HepG2 (cell line): Measurements from ENCODE around the gene KDM5A. TPM values are rescaled to one million over a fixed set of nuclear protein-coding genes. Genes with fewer than 3 reads are reported as not detected.

Source experiments
- ARNT ChIP-seq: fragments of 450-650 bp; IDR thresholded peaks from 2 replicates; pipeline ENCODE4 v1.6.1; 2017
- ARNTL ChIP-seq: sonication (generic); formaldehyde crosslinking; IDR thresholded peaks from 2 replicates; pipeline ENCODE4 v1.4.0; 2020; ENCODE audit warnings: mild to moderate bottlenecking, missing genetic modification reagents
- ATRX ChIP-seq: sonication (generic); formaldehyde crosslinking; IDR thresholded peaks from 2 replicates; pipeline ENCODE4 v1.4.0; 2020; ENCODE audit warnings: missing genetic modification reagents, borderline replicate concordance
- CENPT ChIP-seq: sonication (generic); formaldehyde crosslinking; IDR thresholded peaks from 2 replicates; pipeline ENCODE4 v1.8.0; 2022; ENCODE audit warnings: low read depth, mild to moderate bottlenecking, moderate library complexity, missing genetic modification reagents
- HOXA3 ChIP-seq: sonication (generic); formaldehyde crosslinking; IDR thresholded peaks from 2 replicates; pipeline ENCODE4 v1.5.0; 2020; ENCODE audit warnings: missing genetic modification reagents
- HOXA7 ChIP-seq: sonication (generic); formaldehyde crosslinking; IDR thresholded peaks from 2 replicates; pipeline ENCODE4 v1.8.1; 2022; ENCODE audit warnings: mild to moderate bottlenecking, missing genetic modification reagents, moderate library complexity
- KLF15 ChIP-seq: sonication (generic); formaldehyde crosslinking; IDR thresholded peaks from 2 replicates; pipeline ENCODE4 v1.8.1; 2023; ENCODE audit warnings: borderline replicate concordance, mild to moderate bottlenecking, inconsistent platforms, missing genetic modification reagents, mixed read lengths
- MAZ ChIP-seq, 2 experiments: sonication (generic) in 1 of 2; formaldehyde crosslinking in 1 of 2; IDR thresholded peaks; 2 replicates each; pipeline versions ENCODE4 v1.5.0 to v1.6.1; 2012 to 2020; ENCODE audit warnings: low read depth in 2 of 2, mild to moderate bottlenecking in 2 of 2, borderline replicate concordance in 1 of 2, improper control_type of control experiment in 1 of 2, low read length in 1 of 2, missing genetic modification reagents in 1 of 2, moderate library complexity in 1 of 2
- MED13 ChIP-seq: sonication (generic); formaldehyde crosslinking; IDR thresholded peaks from 2 replicates; pipeline ENCODE4 v1.5.0; 2020; ENCODE audit warnings: missing genetic modification reagents
- MIER3 ChIP-seq: IDR thresholded peaks from 2 replicates; pipeline ENCODE4 v1.6.1; 2016; ENCODE audit warnings: missing compliant biosample characterization, borderline replicate concordance
- NBN ChIP-seq: fragments of 450-650 bp; conservative IDR thresholded peaks from 2 replicates; pipeline ENCODE4 v1.6.1; 2017
- NCOA1 ChIP-seq: sonication (generic); formaldehyde crosslinking; IDR thresholded peaks from 2 replicates; pipeline ENCODE4 v1.9.0; 2021; ENCODE audit warnings: missing genetic modification reagents
- NFATC3 ChIP-seq: sonication (generic); formaldehyde crosslinking; IDR thresholded peaks from 2 replicates; pipeline ENCODE4 v1.5.1; 2020; ENCODE audit warnings: mild to moderate bottlenecking, missing genetic modification reagents
- NFE2 ChIP-seq: sonication (generic); formaldehyde crosslinking; IDR thresholded peaks from 2 replicates; pipeline ENCODE4 v1.4.0; 2020; ENCODE audit warnings: missing genetic modification reagents
- RARG ChIP-seq: sonication (generic); formaldehyde crosslinking; IDR thresholded peaks from 2 replicates; pipeline ENCODE4 v1.4.0; 2020; ENCODE audit warnings: low read depth, mild to moderate bottlenecking, missing genetic modification reagents
- ZMAT3 ChIP-seq: sonication (generic); formaldehyde crosslinking; conservative IDR thresholded peaks from 2 replicates; pipeline ENCODE4 v1.7.0; 2021; ENCODE audit warnings: missing genetic modification reagents
- ZNF292 ChIP-seq: sonication (generic); formaldehyde crosslinking; IDR thresholded peaks from 2 replicates; pipeline ENCODE4 v1.8.1; 2022; ENCODE audit warnings: mild to moderate bottlenecking, low read depth, missing genetic modification reagents, borderline replicate concordance
- polyA plus RNA-seq, 8 experiments: library from polyadenylated mRNA; depleted of rRNA in 3 of 8; stranded (reverse) in 7 of 8; unstranded in 1 of 8; fragments of >200 nt; fragmentation: Illumina TruSeq in 4 of 8; extraction: Trizol in 4 of 8; gene quantifications; 2 replicates each; pipeline versions ENCODE4 v1.2.1 to v1.2.3, GENCODE V29; 2011 to 2016; ENCODE audit warnings: low read depth in 4 of 8, missing spikeins in 1 of 8, mixed read lengths in 1 of 8; ENCODE audit not compliant: insufficient read depth in 1 of 8
- total RNA-seq, 5 experiments: library from RNA; depleted of rRNA; stranded (reverse); fragments of >200 nt; fragmentation: Illumina TruSeq; extraction: Trizol; gene quantifications; 2 replicates each; pipeline ENCODE4 v1.2.3, GENCODE V29; 2016; ENCODE audit warnings: low read depth in 1 of 5
- TF ChIP-seq, protein P1 (sequence below): sonication (generic); formaldehyde crosslinking; IDR thresholded peaks from 2 replicates; pipeline ENCODE4 v1.5.1; 2020; ENCODE audit warnings: mild to moderate bottlenecking, missing genetic modification reagents, moderate library complexity
- TF ChIP-seq, protein P2 (sequence below): sonication (generic); formaldehyde crosslinking; IDR thresholded peaks from 2 replicates; pipeline ENCODE4 v1.5.1; 2020; ENCODE audit warnings: mild to moderate bottlenecking, missing genetic modification reagents, borderline replicate concordance
- TF ChIP-seq, protein P3 (sequence below): IDR thresholded peaks from 2 replicates; pipeline ENCODE4 v1.6.1; 2012; ENCODE audit warnings: low read depth, low read length, improper control_type of control experiment
- TF ChIP-seq, protein P4 (sequence below): sonication (generic); formaldehyde crosslinking; IDR thresholded peaks from 2 replicates; pipeline ENCODE4 v1.4.0; 2020; ENCODE audit warnings: mild to moderate bottlenecking, low read depth, missing genetic modification reagents

KDM5A gene
- total and polyA plus RNA-seq, 2 of the 13 experiments (the other 11 are each of a cell fraction or from before 2014, with no cell fraction given): 12.0 to 29.2 TPM

DNA sequence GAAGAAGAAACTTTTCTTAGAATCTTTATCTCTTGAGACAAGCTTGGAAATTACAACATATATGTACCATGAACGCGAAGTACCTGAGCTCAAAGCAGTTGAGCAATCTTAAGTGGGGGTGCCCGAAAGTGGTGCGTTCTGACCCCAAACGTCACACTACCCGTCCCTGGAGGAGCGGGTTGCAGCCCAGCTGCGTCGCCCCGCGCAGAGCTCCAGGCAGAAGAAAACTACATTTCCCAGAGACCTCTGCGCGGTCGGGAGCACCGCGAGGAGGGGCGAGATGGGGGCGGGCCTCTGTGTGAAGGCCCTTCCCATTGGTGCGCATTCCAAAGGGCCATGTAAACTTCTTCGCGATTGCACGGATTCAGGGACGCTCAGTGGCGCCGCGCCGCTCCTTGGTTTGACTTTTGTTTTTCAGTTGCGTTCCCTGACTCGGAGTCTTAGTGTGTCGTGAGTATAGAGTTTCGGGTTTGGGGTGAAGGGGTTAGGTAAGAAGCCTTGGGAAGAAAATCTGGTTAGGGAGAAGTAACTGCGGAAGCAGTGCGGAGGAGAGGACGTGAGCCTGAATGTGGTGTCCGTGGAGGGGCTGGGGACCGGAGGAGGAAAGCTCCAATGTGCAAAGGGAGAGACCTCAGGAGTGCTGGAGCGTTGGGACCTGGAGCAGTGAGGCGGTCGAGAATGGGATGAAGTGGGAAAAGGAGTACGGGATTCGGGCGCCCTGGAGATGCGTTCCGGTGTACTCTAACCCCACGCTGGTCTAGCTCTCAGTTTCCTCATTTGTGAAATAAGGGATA is 12.3 kb upstream of the KDM5A start, which contains the start of gene CCDC77 (continued):
- TF ChIP-seq NFATC3 (no peak), MIER3 (CRISPR knock-in tag) (no peak; the same call in 1 of the 2 replicates), KLF15 (CRISPR knock-in tag) (no peak), ZMAT3 (CRISPR knock-in tag) (0 out of 2 replicates have a peak, but pooled peaks have one; percentile 18), HOXA3 (CRISPR knock-in tag) (peak; percentile 75), MED13 (CRISPR knock-in tag) (no peak), ATRX (CRISPR knock-in tag) (no peak), ARNT (no peak), ZNF292 (CRISPR knock-in tag) (no peak), NBN (no peak), CENPT (CRISPR knock-in tag) (no peak), NFE2 (CRISPR knock-in tag) (no peak), NCOA1 (CRISPR knock-in tag) (0 out of 2 replicates have a peak, but pooled peaks have one; percentile 43), MAZ (IDR thresholded peaks at IDR 0.05; ENCODE audit: borderline replicate concordance, low read depth, low read length) (peak; percentile 74), MAZ (CRISPR knock-in tag; IDR thresholded peaks at IDR 0.05; ENCODE audit: low read depth) (no peak), ARNTL (CRISPR knock-in tag) (no peak), HOXA7 (no peak), RARG (CRISPR knock-in tag) (no peak)
- TF ChIP-seq, protein P1, sequence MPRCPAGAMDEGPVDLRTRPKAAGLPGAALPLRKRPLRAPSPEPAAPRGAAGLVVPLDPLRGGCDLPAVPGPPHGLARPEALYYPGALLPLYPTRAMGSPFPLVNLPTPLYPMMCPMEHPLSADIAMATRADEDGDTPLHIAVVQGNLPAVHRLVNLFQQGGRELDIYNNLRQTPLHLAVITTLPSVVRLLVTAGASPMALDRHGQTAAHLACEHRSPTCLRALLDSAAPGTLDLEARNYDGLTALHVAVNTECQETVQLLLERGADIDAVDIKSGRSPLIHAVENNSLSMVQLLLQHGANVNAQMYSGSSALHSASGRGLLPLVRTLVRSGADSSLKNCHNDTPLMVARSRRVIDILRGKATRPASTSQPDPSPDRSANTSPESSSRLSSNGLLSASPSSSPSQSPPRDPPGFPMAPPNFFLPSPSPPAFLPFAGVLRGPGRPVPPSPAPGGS (CRISPR knock-in tag): no peak
- TF ChIP-seq, protein P2, sequence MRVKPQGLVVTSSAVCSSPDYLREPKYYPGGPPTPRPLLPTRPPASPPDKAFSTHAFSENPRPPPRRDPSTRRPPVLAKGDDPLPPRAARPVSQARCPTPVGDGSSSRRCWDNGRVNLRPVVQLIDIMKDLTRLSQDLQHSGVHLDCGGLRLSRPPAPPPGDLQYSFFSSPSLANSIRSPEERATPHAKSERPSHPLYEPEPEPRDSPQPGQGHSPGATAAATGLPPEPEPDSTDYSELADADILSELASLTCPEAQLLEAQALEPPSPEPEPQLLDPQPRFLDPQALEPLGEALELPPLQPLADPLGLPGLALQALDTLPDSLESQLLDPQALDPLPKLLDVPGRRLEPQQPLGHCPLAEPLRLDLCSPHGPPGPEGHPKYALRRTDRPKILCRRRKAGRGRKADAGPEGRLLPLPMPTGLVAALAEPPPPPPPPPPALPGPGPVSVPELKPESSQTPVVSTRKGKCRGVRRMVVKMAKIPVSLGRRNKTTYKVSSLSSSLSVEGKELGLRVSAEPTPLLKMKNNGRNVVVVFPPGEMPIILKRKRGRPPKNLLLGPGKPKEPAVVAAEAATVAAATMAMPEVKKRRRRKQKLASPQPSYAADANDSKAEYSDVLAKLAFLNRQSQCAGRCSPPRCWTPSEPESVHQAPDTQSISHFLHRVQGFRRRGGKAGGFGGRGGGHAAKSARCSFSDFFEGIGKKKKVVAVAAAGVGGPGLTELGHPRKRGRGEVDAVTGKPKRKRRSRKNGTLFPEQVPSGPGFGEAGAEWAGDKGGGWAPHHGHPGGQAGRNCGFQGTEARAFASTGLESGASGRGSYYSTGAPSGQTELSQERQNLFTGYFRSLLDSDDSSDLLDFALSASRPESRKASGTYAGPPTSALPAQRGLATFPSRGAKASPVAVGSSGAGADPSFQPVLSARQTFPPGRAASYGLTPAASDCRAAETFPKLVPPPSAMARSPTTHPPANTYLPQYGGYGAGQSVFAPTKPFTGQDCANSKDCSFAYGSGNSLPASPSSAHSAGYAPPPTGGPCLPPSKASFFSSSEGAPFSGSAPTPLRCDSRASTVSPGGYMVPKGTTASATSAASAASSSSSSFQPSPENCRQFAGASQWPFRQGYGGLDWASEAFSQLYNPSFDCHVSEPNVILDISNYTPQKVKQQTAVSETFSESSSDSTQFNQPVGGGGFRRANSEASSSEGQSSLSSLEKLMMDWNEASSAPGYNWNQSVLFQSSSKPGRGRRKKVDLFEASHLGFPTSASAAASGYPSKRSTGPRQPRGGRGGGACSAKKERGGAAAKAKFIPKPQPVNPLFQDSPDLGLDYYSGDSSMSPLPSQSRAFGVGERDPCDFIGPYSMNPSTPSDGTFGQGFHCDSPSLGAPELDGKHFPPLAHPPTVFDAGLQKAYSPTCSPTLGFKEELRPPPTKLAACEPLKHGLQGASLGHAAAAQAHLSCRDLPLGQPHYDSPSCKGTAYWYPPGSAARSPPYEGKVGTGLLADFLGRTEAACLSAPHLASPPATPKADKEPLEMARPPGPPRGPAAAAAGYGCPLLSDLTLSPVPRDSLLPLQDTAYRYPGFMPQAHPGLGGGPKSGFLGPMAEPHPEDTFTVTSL (CRISPR knock-in tag): no peak
- TF ChIP-seq, protein P3, sequence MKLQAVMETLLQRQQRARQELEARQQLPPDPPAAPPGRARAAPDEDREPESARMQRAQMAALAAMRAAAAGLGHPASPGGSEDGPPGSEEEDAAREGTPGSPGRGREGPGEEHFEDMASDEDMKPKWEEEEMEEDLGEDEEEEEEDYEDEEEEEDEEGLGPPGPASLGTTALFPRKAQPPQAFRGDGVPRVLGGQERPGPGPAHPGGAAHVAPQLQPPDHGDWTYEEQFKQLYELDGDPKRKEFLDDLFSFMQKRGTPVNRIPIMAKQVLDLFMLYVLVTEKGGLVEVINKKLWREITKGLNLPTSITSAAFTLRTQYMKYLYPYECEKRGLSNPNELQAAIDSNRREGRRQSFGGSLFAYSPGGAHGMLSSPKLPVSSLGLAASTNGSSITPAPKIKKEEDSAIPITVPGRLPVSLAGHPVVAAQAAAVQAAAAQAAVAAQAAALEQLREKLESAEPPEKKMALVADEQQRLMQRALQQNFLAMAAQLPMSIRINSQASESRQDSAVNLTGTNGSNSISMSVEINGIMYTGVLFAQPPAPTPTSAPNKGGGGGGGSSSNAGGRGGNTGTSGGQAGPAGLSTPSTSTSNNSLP: no peak
- TF ChIP-seq, protein P4, sequence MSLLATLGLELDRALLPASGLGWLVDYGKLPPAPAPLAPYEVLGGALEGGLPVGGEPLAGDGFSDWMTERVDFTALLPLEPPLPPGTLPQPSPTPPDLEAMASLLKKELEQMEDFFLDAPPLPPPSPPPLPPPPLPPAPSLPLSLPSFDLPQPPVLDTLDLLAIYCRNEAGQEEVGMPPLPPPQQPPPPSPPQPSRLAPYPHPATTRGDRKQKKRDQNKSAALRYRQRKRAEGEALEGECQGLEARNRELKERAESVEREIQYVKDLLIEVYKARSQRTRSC (CRISPR knock-in tag): no peak
